Measurements from ENCODE around the gene NEFH.

The NEFH gene

GRCh38 chr22:29477723-29478318 lies 2.2 kb upstream of the NEFH start:
- no peaks in the 10 kb centered on the region for H3K36me3 ChIP-seq (ENCODE audit: insufficient read depth, low read length)
- H3K9ac ChIP-seq (ENCODE audit: low read length): no peak overlapping the region
- TF ChIP-seq EZH2 (IDR thresholded peaks at IDR 0.05; ENCODE audit: borderline replicate concordance, low read length): no peak
- H3K4me3 ChIP-seq (ENCODE audit: low read depth, low read length, poor library complexity, severe bottlenecking): no peak overlapping the region
- H3K9me3 ChIP-seq (ENCODE audit: low read length): no peaks in the 10 kb centered on the region
- no peaks in the 10 kb centered on the region for H3K27me3 ChIP-seq (ENCODE audit: insufficient read depth, low read length)
- H3F3A ChIP-seq (ENCODE audit: insufficient read depth, low read length): no peaks in the 10 kb centered on the region
- no peak overlapping the region for H3K27ac ChIP-seq (ENCODE audit: low read depth, low read length, poor library complexity, severe bottlenecking)
- H3K4me1 ChIP-seq (ENCODE audit: insufficient read depth, low read length, severe bottlenecking): peaks cover 6% of the 10 kb centered on the region
- H3K4me2 ChIP-seq (ENCODE audit: low read length): no peak overlapping the region
- H2AFZ ChIP-seq (ENCODE audit: low read length): no peak overlapping the region
- no peaks in the 10 kb centered on the region for H4K20me1 ChIP-seq (ENCODE audit: insufficient read depth, low read length)
- no peaks in the 10 kb centered on the region for H3K9me2 ChIP-seq (ENCODE audit: low read depth, low read length)
- H3K79me2 ChIP-seq (ENCODE audit: insufficient read depth, low read length): no peaks in the 10 kb centered on the region

- Histone ChIP-seq H3K4me3 (ENCODE audit: low read depth, low read length, poor library complexity, severe bottlenecking) (no peak overlapping the region), H3K79me2 (ENCODE audit: insufficient read depth, low read length) (no peaks in the 10 kb centered on the region), H2AFZ (ENCODE audit: low read length) (no peak overlapping the region), H3K9me3 (ENCODE audit: low read length) (no peaks in the 10 kb centered on the region), H3K27me3 (ENCODE audit: insufficient read depth, low read length) (no peaks in the 10 kb centered on the region), H3K27ac (ENCODE audit: low read depth, low read length, poor library complexity, severe bottlenecking) (no peak overlapping the region), H3K4me1 (ENCODE audit: insufficient read depth, low read length, severe bottlenecking) (peaks cover 6% of the 10 kb centered on the region), H3K4me2 (ENCODE audit: low read length) (no peak overlapping the region), H3K36me3 (ENCODE audit: insufficient read depth, low read length) (no peaks in the 10 kb centered on the region), H3K9ac (ENCODE audit: low read length) (no peak overlapping the region), H3K9me2 (ENCODE audit: low read depth, low read length) (no peaks in the 10 kb centered on the region), H3F3A (ENCODE audit: insufficient read depth, low read length) (no peaks in the 10 kb centered on the region), H4K20me1 (ENCODE audit: insufficient read depth, low read length) (no peaks in the 10 kb centered on the region)
- TF ChIP-seq EZH2 (IDR thresholded peaks at IDR 0.05; ENCODE audit: borderline replicate concordance, low read length) (no peak), CTCF (IDR thresholded peaks at IDR 0.05; ENCODE audit: low read length) (no peak)
These were observed 1.4 kb upstream of the NEFH start for GRCh38 chr22:29478326-29479276.

- Histone ChIP-seq H4K20me1 (ENCODE audit: insufficient read depth, low read length) (no peaks in the 10 kb centered on the region), H3K4me1 (ENCODE audit: insufficient read depth, low read length, severe bottlenecking) (peaks cover 6% of the 10 kb centered on the region), H2AFZ (ENCODE audit: low read length) (no peak overlapping the region), H3K4me2 (ENCODE audit: low read length) (no peak overlapping the region), H3F3A (ENCODE audit: insufficient read depth, low read length) (no peaks in the 10 kb centered on the region), H3K9me2 (ENCODE audit: low read depth, low read length) (no peaks in the 10 kb centered on the region), H3K36me3 (ENCODE audit: insufficient read depth, low read length) (no peaks in the 10 kb centered on the region), H3K4me3 (ENCODE audit: low read depth, low read length, poor library complexity, severe bottlenecking) (no peak overlapping the region), H3K9ac (ENCODE audit: low read length) (no peak overlapping the region), H3K27ac (ENCODE audit: low read depth, low read length, poor library complexity, severe bottlenecking) (no peak overlapping the region), H3K9me3 (ENCODE audit: low read length) (no peaks in the 10 kb centered on the region), H3K27me3 (ENCODE audit: insufficient read depth, low read length) (no peaks in the 10 kb centered on the region), H3K79me2 (ENCODE audit: insufficient read depth, low read length) (no peaks in the 10 kb centered on the region)
- TF ChIP-seq CTCF (IDR thresholded peaks at IDR 0.05; ENCODE audit: low read length) (no peak), EZH2 (IDR thresholded peaks at IDR 0.05; ENCODE audit: borderline replicate concordance, low read length) (no peak)
These were observed 169 bp downstream of the NEFH start for GRCh38 chr22:29480262-29480511.

All from OCI-LY1 (cell line).